ENCODE measurements around the gene PGAP6.
A peak's percentile ranks its signal among the peaks of the same experiment; 100 is the strongest.
"Not testable (repeated sequence)": the region's sequence is repeated elsewhere in the genome, so short reads cannot be mapped to it uniquely, and the experiment has no call there.

The PGAP6 gene

GRCh38 chr16:381789-382717 lies at the start of gene PGAP6:
PGAP6 (minus strand) TSS chr16:381978; CDS start chr16:381821, 157 bp downstream.
- peak; percentile 38 to 63 (median 60) for DNase-seq (ENCODE audit: low read depth in 3 of 3)

- DNase-seq (ENCODE audit: low read depth in 3 of 3), result no peak
Measured at GRCh38 chr16:430904-431303, 49.1 kb upstream of the PGAP6 start.

GRCh38 chr16:427250-427649 lies 45.5 kb upstream of the PGAP6 start:
- DNase-seq (ENCODE audit: low read depth in 3 of 3), result no peak

GRCh38 chr16:426906-427249 lies 45.1 kb upstream of the PGAP6 start:
- no peak for DNase-seq (ENCODE audit: low read depth in 3 of 3)

GRCh38 chr16:426115-426905 lies 44.5 kb upstream of the PGAP6 start:
- no peak for DNase-seq (ENCODE audit: low read depth in 3 of 3)

- no peak for DNase-seq (ENCODE audit: low read depth in 3 of 3)
Measured at GRCh38 chr16:425740-426114, 43.9 kb upstream of the PGAP6 start.

- peak; percentile 71 to 82 (median 79) for DNase-seq (ENCODE audit: low read depth in 3 of 3)
Measured at GRCh38 chr16:425082-425718, 43.4 kb upstream of the PGAP6 start, which contains the start of gene RAB11FIP3. RAB11FIP3 (plus strand) TSS chr16:425649; CDS start chr16:426007, 358 bp downstream.

GRCh38 chr16:424623-425081 lies 42.9 kb upstream of the PGAP6 start:
- no peak for DNase-seq (ENCODE audit: low read depth in 3 of 3)

GRCh38 chr16:424033-424622 lies 42.4 kb upstream of the PGAP6 start:
- no peak for DNase-seq (ENCODE audit: low read depth in 3 of 3)

- DNase-seq (ENCODE audit: low read depth in 3 of 3), result not testable (repeated sequence)
Measured at GRCh38 chr16:422179-422578, 40.4 kb upstream of the PGAP6 start.

GRCh38 chr16:415170-415498 lies 33.4 kb upstream of the PGAP6 start:
- DNase-seq (ENCODE audit: low read depth in 3 of 3), result not testable (repeated sequence)

GRCh38 chr16:414395-415169 lies 32.8 kb upstream of the PGAP6 start:
- no peak for DNase-seq (ENCODE audit: low read depth in 3 of 3)

- no peak for DNase-seq (ENCODE audit: low read depth in 3 of 3)
Measured at GRCh38 chr16:411576-412265, 29.9 kb upstream of the PGAP6 start.

GRCh38 chr16:410516-411178 lies 28.9 kb upstream of the PGAP6 start:
- DNase-seq (ENCODE audit: low read depth in 3 of 3), result no peak

- no peak for DNase-seq (ENCODE audit: low read depth in 3 of 3)
Measured at GRCh38 chr16:407253-407652, 25.5 kb upstream of the PGAP6 start.

- DNase-seq (ENCODE audit: low read depth in 3 of 3), result no peak
Measured at GRCh38 chr16:405548-406506, 24.0 kb upstream of the PGAP6 start.

- DNase-seq (ENCODE audit: low read depth in 3 of 3), result no peak
Measured at GRCh38 chr16:404971-405486, 23.3 kb upstream of the PGAP6 start.
